ENCODE measurements around the gene VPS13C. TPM values are rescaled to one million over a fixed set of nuclear protein-coding genes. Genes with fewer than 3 reads are reported as not detected.

VPS13C gene
- total RNA-seq, 4 donors from 2014 or later = 27.6 to 79.6 (median 30.5) TPM

GRCh38 chr15:62068810-62069167 is 8.5 kb upstream of the VPS13C start:
- H3K4me3 ChIP-seq = peak overlapping the region; percentile 48 to 67 (median 58)
- peaks cover 9 to 12% of the 10 kb centered on the region in 2 donors for H3K4me1 ChIP-seq
- no peak for ATAC-seq
- no peak for TF ChIP-seq CTCF (IDR thresholded peaks at IDR 0.05 in 4 of 5, conservative IDR thresholded peaks at IDR 0.05 in 1 of 5)
- TF ChIP-seq POLR2A (IDR thresholded peaks at IDR 0.05) = no peak
- DNase-seq = no peak
- intact Hi-C loops (cut with DNase I; ENCODE audit: low total_unique reads) = loop anchor here (5.0 to 10.0 kb wide), 2 partner anchors 46 to 239 kb away; no protein-coding TSS in a partner anchor
- no peaks in the 10 kb centered on the region for H3K27me3 ChIP-seq
- no peaks in the 10 kb centered on the region for H3K9me3 ChIP-seq
- in situ Hi-C loops (cut with MboI; ENCODE audit: low sequenced_read_pairs in 4 of 4) = loop anchor here in 1 of 4 donors (25.0 kb wide), 1 partner anchor 106 kb away; no protein-coding TSS in a partner anchor
- no peaks in the 10 kb centered on the region for H3K36me3 ChIP-seq
- H3K27ac ChIP-seq = peak overlapping the region in 1 of 4 donors; percentile 40

DNA sequence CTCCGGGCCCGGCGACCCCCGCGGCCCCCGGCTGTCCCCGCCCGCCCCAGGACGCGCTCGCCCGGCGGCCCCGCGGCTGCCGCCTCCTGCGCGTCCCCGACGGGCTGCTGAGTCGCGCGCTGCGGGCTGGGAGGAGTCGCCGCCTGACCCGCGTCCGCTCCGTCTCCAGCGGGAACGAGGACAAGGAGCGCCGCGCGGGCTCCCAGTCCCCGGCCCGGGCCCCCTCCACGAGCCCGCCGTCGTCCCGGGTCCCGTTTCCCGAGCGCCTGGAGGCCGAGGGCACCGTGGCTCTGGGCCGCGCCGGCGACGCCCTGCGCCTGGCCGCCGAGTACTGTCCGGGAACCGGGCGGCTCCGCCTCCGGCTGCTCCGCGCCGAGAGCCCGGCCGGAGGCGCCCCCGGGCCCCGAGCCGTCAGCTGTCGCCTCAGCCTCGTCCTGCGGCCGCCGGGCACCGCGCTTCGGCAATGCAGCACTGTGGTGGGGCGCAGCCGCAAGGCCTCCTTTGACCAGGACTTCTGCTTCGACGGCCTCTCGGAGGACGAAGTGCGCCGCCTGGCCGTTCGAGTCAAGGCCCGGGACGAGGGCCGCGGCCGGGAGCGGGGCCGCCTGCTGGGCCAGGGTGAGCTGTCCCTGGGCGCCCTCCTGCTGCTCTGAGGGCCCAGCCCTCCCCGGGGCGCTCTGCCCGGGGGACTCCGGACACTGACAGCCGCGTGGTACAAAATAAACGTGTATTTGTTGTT is 8.0 kb upstream of the VPS13C start:
- TF ChIP-seq CTCF (IDR thresholded peaks at IDR 0.05 in 4 of 5, conservative IDR thresholded peaks at IDR 0.05 in 1 of 5) (peak in 2 of 5 experiments; percentile 16 to 17), POLR2A (IDR thresholded peaks at IDR 0.05) (no peak)
- DNase-seq = no peak
- Histone ChIP-seq H3K4me1 (peaks cover 9 to 12% of the 10 kb centered on the region in 2 donors), H3K4me3 (peak overlapping the region; percentile 48 to 67 (median 58)), H3K9me3 (no peaks in the 10 kb centered on the region), H3K27ac (peak overlapping the region in 2 of 4 donors; percentile 39 to 40), H3K27me3 (no peaks in the 10 kb centered on the region), H3K36me3 (no peaks in the 10 kb centered on the region)
- peak; percentile 30 to 41 for ATAC-seq
- in situ Hi-C loops (cut with MboI; ENCODE audit: low sequenced_read_pairs in 4 of 4) (loop anchor here in 1 of 4 donors (25.0 kb wide), 1 partner anchor 106 kb away; no protein-coding TSS in a partner anchor), intact Hi-C loops (cut with DNase I; ENCODE audit: low total_unique reads) (loop anchor here (5.0 to 10.0 kb wide), 2 partner anchors 47 to 239 kb away; no protein-coding TSS in a partner anchor)

- DNase-seq (no peak), ATAC-seq (peak; percentile 32 to 49)
- Histone ChIP-seq H3K36me3 (no peaks in the 10 kb centered on the region), H3K9me3 (no peaks in the 10 kb centered on the region), H3K4me3 (peak overlapping the region; percentile 50 to 70 (median 62)), H3K27ac (peak overlapping the region in 3 of 4 donors; percentile 14 to 32 (median 24)), H3K27me3 (no peaks in the 10 kb centered on the region), H3K4me1 (peaks cover 9 to 12% of the 10 kb centered on the region in 2 donors)
- in situ Hi-C loops (cut with MboI; ENCODE audit: low sequenced_read_pairs in 4 of 4) (loop anchor here in 1 of 4 donors (25.0 kb wide), 1 partner anchor 105 kb away; no protein-coding TSS in a partner anchor), intact Hi-C loops (cut with DNase I; ENCODE audit: low total_unique reads) (loop anchor here (5.0 to 10.0 kb wide), 2 partner anchors 47 to 240 kb away; no protein-coding TSS in a partner anchor)
- no peak for TF ChIP-seq POLR2A (IDR thresholded peaks at IDR 0.05)
- TF ChIP-seq CTCF (IDR thresholded peaks at IDR 0.05 in 4 of 5, conservative IDR thresholded peaks at IDR 0.05 in 1 of 5) = peak in 1 of 5 experiments; percentile 13
These were observed 7.3 kb upstream of the VPS13C start for GRCh38 chr15:62067448-62068044.

GRCh38 chr15:62066663-62067447 is 6.6 kb upstream of the VPS13C start, which contains the start of gene C2CD4A:
Gene C2CD4A (plus strand): TSS chr15:62066977. CDS start chr15:62067614, 637 bp downstream.
- TF ChIP-seq POLR2A (IDR thresholded peaks at IDR 0.05) (peak in 1 of 2 donors; percentile 26), CTCF (IDR thresholded peaks at IDR 0.05 in 4 of 5, conservative IDR thresholded peaks at IDR 0.05 in 1 of 5) (peak in 2 of 5 experiments; percentile 33 to 36)
- H3K27me3 ChIP-seq = no peaks in the 10 kb centered on the region
- in situ Hi-C loops (cut with MboI; ENCODE audit: low sequenced_read_pairs in 4 of 4) (loop anchor here in 1 of 4 donors (25.0 kb wide), 1 partner anchor 105 kb away; no protein-coding TSS in a partner anchor), intact Hi-C loops (cut with DNase I; ENCODE audit: low total_unique reads) (loop anchor here (5.0 to 10.0 kb wide), 2 partner anchors 48 to 240 kb away; no protein-coding TSS in a partner anchor)
- peak; percentile 56 to 73 for ATAC-seq
- no peaks in the 10 kb centered on the region for H3K9me3 ChIP-seq
- H3K4me3 ChIP-seq = peak within 1 kb of the TSS; percentile 50 to 70 (median 62)
- peaks cover 9 to 12% of the 10 kb centered on the region in 2 donors for H3K4me1 ChIP-seq
- DNase-seq = peak; percentile 30 to 55
- H3K27ac ChIP-seq = peak within 1 kb of the TSS in 3 of 4 donors; percentile 14 to 32 (median 24)
- H3K36me3 ChIP-seq = no peaks in the 10 kb centered on the region
